Measurements from ENCODE around the gene CAMK2A. TPM values are rescaled to one million over a fixed set of nuclear protein-coding genes. Genes with fewer than 3 reads are reported as not detected.

Gene CAMK2A
- total RNA-seq, 2 experiments from 2014 or later = not detected

- no peak for DNase-seq
- H3K27me3 Mint-ChIP-seq = peaks cover 4% of the 10 kb centered on the region
- ChIA-PET CTCF (no interaction called here), POLR2A (no interaction called here)
- intact Hi-C loops (cut with micrococcal nuclease) = loop anchor here (5.0 kb wide), 1 partner anchor 35 kb away; no protein-coding TSS in a partner anchor
- H3K27ac Mint-ChIP-seq = no peak overlapping the region
- H3K4me3 Mint-ChIP-seq = no peak overlapping the region
- H3K36me3 Mint-ChIP-seq = no peaks in the 10 kb centered on the region
- no peaks in the 10 kb centered on the region for H3K4me1 Mint-ChIP-seq (ENCODE audit: low read depth)
- H3K9me3 Mint-ChIP-seq = no peaks in the 10 kb centered on the region
Observed at GRCh38 chr5:150312518-150312917, 22.9 kb upstream of the CAMK2A start.

- POLR2A ChIA-PET = interaction anchor here (0.6 kb wide), 1 partner anchor 50 kb away, joined by 4 read pairs; no protein-coding TSS in a partner anchor
- Mint-ChIP-seq H3K4me1 (ENCODE audit: low read depth) (no peaks in the 10 kb centered on the region), H3K9me3 (no peaks in the 10 kb centered on the region), H3K36me3 (no peaks in the 10 kb centered on the region), H3K27me3 (peaks cover 4% of the 10 kb centered on the region), H3K27ac (no peak overlapping the region), H3K4me3 (no peak overlapping the region)
- intact Hi-C loops (cut with micrococcal nuclease) = loop anchor here (5.0 kb wide), 1 partner anchor 34 kb away; no protein-coding TSS in a partner anchor
- DNase-seq = no peak
- CTCF ChIA-PET = no interaction called here
Observed at GRCh38 chr5:150311015-150311692, 21.6 kb upstream of the CAMK2A start.

- Mint-ChIP-seq H3K27me3 (peaks cover 4% of the 10 kb centered on the region), H3K4me1 (ENCODE audit: low read depth) (no peaks in the 10 kb centered on the region), H3K27ac (no peak overlapping the region), H3K4me3 (no peak overlapping the region), H3K9me3 (no peaks in the 10 kb centered on the region), H3K36me3 (no peaks in the 10 kb centered on the region)
- ChIA-PET POLR2A (no interaction called here), CTCF (no interaction called here)
- intact Hi-C loops (cut with micrococcal nuclease) = loop anchor here (5.0 kb wide), 1 partner anchor 33 kb away; no protein-coding TSS in a partner anchor
- DNase-seq = no peak
Observed at GRCh38 chr5:150310246-150310645, 20.7 kb upstream of the CAMK2A start.

GRCh38 chr5:150309886-150310239 is 20.3 kb upstream of the CAMK2A start:
- no peak overlapping the region for H3K4me3 Mint-ChIP-seq
- peaks cover 4% of the 10 kb centered on the region for H3K27me3 Mint-ChIP-seq
- DNase-seq = no peak
- ChIA-PET POLR2A (no interaction called here), CTCF (interaction anchor here (1.0 kb wide), 1 partner anchor 98 kb away, joined by 3 read pairs; no protein-coding TSS in a partner anchor)
- no peak overlapping the region for H3K27ac Mint-ChIP-seq
- H3K9me3 Mint-ChIP-seq = no peaks in the 10 kb centered on the region
- intact Hi-C loops (cut with micrococcal nuclease) = loop anchor here (5.0 kb wide), 1 partner anchor 33 kb away; no protein-coding TSS in a partner anchor
- no peaks in the 10 kb centered on the region for H3K4me1 Mint-ChIP-seq (ENCODE audit: low read depth)
- H3K36me3 Mint-ChIP-seq = no peaks in the 10 kb centered on the region

GRCh38 chr5:150309101-150309885 is 19.7 kb upstream of the CAMK2A start:
- H3K36me3 Mint-ChIP-seq = no peaks in the 10 kb centered on the region
- no peaks in the 10 kb centered on the region for H3K9me3 Mint-ChIP-seq
- ChIA-PET CTCF (interaction anchor here (1.0 to 1.1 kb wide), 2 partner anchors 38 to 97 kb away, joined by 3 to 4 read pairs; no protein-coding TSS in a partner anchor), POLR2A (interaction anchor here (0.6 kb wide), 1 partner anchor 73 kb away, joined by 3 read pairs; no protein-coding TSS in a partner anchor)
- intact Hi-C loops (cut with micrococcal nuclease) = no loop called here
- no peak overlapping the region for H3K4me3 Mint-ChIP-seq
- H3K27me3 Mint-ChIP-seq = peaks cover 4% of the 10 kb centered on the region
- no peak overlapping the region for H3K27ac Mint-ChIP-seq
- no peak for DNase-seq
- H3K4me1 Mint-ChIP-seq (ENCODE audit: low read depth) = no peaks in the 10 kb centered on the region

- intact Hi-C loops (cut with micrococcal nuclease) = no loop called here
- DNase-seq = no peak
- peaks cover 12% of the 10 kb centered on the region for H3K27me3 Mint-ChIP-seq
- no peak overlapping the region for H3K27ac Mint-ChIP-seq
- no peaks in the 10 kb centered on the region for H3K9me3 Mint-ChIP-seq
- ChIA-PET CTCF (interaction anchor here (1.1 kb wide), 1 partner anchor 39 kb away, joined by 4 read pairs; no protein-coding TSS in a partner anchor), POLR2A (no interaction called here)
- H3K4me3 Mint-ChIP-seq = no peak overlapping the region
- no peaks in the 10 kb centered on the region for H3K36me3 Mint-ChIP-seq
- H3K4me1 Mint-ChIP-seq (ENCODE audit: low read depth) = no peaks in the 10 kb centered on the region
Observed at GRCh38 chr5:150307617-150308426, 18.2 kb upstream of the CAMK2A start.

GRCh38 chr5:150306775-150307174 is 17.2 kb upstream of the CAMK2A start:
- ChIA-PET CTCF (no interaction called here), POLR2A (no interaction called here)
- no peaks in the 10 kb centered on the region for H3K9me3 Mint-ChIP-seq
- intact Hi-C loops (cut with micrococcal nuclease) = no loop called here
- no peak for DNase-seq
- no peak overlapping the region for H3K27ac Mint-ChIP-seq
- H3K27me3 Mint-ChIP-seq = peaks cover 12% of the 10 kb centered on the region
- H3K4me1 Mint-ChIP-seq (ENCODE audit: low read depth) = peaks cover 2% of the 10 kb centered on the region
- no peaks in the 10 kb centered on the region for H3K36me3 Mint-ChIP-seq
- no peak overlapping the region for H3K4me3 Mint-ChIP-seq

- Mint-ChIP-seq H3K36me3 (no peaks in the 10 kb centered on the region), H3K9me3 (no peaks in the 10 kb centered on the region), H3K4me1 (ENCODE audit: low read depth) (peaks cover 4% of the 10 kb centered on the region), H3K4me3 (no peak overlapping the region), H3K27me3 (peaks cover 21% of the 10 kb centered on the region), H3K27ac (no peak overlapping the region)
- no peak for DNase-seq
- intact Hi-C loops (cut with micrococcal nuclease) = no loop called here
- ChIA-PET CTCF (interaction anchor here (0.6 kb wide), 1 partner anchor 632 kb away, joined by 3 read pairs; no protein-coding TSS in a partner anchor), POLR2A (no interaction called here)
Observed at GRCh38 chr5:150305557-150305956, 16.0 kb upstream of the CAMK2A start.

GRCh38 chr5:150305095-150305494 is 15.5 kb upstream of the CAMK2A start:
- intact Hi-C loops (cut with micrococcal nuclease) = no loop called here
- Mint-ChIP-seq H3K9me3 (no peaks in the 10 kb centered on the region), H3K27me3 (peaks cover 22% of the 10 kb centered on the region), H3K4me1 (ENCODE audit: low read depth) (peaks cover 4% of the 10 kb centered on the region), H3K27ac (no peak overlapping the region), H3K4me3 (no peak overlapping the region), H3K36me3 (no peaks in the 10 kb centered on the region)
- no peak for DNase-seq
- ChIA-PET POLR2A (no interaction called here), CTCF (no interaction called here)

GRCh38 chr5:150304481-150305081 is 15.0 kb upstream of the CAMK2A start:
- Mint-ChIP-seq H3K27ac (no peak overlapping the region), H3K4me3 (no peak overlapping the region), H3K36me3 (no peaks in the 10 kb centered on the region), H3K9me3 (no peaks in the 10 kb centered on the region), H3K4me1 (ENCODE audit: low read depth) (peaks cover 4% of the 10 kb centered on the region), H3K27me3 (peaks cover 25% of the 10 kb centered on the region)
- CTCF ChIA-PET = no interaction called here
- intact Hi-C loops (cut with micrococcal nuclease) = no loop called here
- no peak for DNase-seq
- POLR2A ChIA-PET = no interaction called here

- Mint-ChIP-seq H3K27me3 (peaks cover 25% of the 10 kb centered on the region), H3K36me3 (no peaks in the 10 kb centered on the region), H3K27ac (no peak overlapping the region), H3K9me3 (no peaks in the 10 kb centered on the region), H3K4me3 (no peak overlapping the region), H3K4me1 (ENCODE audit: low read depth) (peaks cover 4% of the 10 kb centered on the region)
- intact Hi-C loops (cut with micrococcal nuclease) = no loop called here
- ChIA-PET POLR2A (no interaction called here), CTCF (no interaction called here)
- no peak for DNase-seq
Observed at GRCh38 chr5:150303660-150304386, 14.2 kb upstream of the CAMK2A start.

Measured in activated CD4-positive, alpha-beta memory T cell treated with anti-CD3 and anti-CD28 coated beads for 36 hours (primary cell).